ENCODE results near the gene MAGEA12.

DNA sequence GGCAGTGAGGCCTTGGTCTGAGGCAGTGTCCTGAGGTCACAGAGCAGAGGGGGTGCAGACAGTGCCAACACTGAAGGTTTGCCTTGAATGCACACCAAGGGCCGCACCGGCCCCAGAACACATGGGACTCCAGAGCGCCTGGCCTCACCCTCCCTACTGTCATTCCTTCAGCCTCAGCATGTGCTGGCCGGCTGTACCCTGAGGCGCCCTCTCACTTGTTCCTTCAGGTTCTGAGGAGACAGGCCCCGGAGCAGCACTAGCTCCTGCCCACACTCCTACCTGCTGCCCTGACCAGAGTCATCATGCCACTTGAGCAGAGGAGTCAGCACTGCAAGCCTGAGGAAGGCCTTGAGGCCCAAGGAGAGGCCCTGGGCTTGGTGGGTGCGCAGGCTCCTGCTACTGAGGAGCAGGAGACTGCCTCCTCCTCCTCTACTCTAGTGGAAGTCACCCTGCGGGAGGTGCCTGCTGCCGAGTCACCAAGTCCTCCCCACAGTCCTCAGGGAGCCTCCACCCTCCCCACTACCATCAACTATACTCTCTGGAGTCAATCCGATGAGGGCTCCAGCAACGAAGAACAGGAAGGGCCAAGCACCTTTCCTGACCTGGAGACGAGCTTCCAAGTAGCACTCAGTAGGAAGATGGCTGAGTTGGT lies 2.4 kb downstream of the MAGEA12 start:
- no peak for TF ChIP-seq CTCF (IDR thresholded peaks at IDR 0.05; ENCODE audit: borderline replicate concordance, extremely low read depth, low read length, poor library complexity, severe bottlenecking)
- TF ChIP-seq EZH2 (IDR thresholded peaks at IDR 0.05; ENCODE audit: borderline replicate concordance, low read depth, low read length, severe bottlenecking), result no peak
